AG10803 (cell line): ENCODE measurements around the gene RFX8.

Experiments used
- DNase-seq: peaks from one replicate; pipeline ENCODE4 v3.0.0; 2010; ENCODE audit warnings: low read depth
- H3K4me3 ChIP-seq: 2 replicates; pipeline ENCODE4 v1.5.1; 2011; ENCODE audit warnings: mild to moderate bottlenecking, low read length, control low read depth
- CTCF ChIP-seq: conservative IDR thresholded peaks from 2 replicates; pipeline ENCODE4 v1.5.1; 2011; ENCODE audit warnings: mild to moderate bottlenecking, low read length, control low read depth, inconsistent platforms

Gene RFX8

GRCh38 chr2:101476605-101477208 lies 1.8 kb upstream of the RFX8 start:
- DNase-seq, result peak; percentile 7
- TF ChIP-seq CTCF, result no peak
- H3K4me3 ChIP-seq, result no peak overlapping the region

- peak overlapping the region; percentile 70 for H3K4me3 ChIP-seq
- DNase-seq, result peak; percentile 71
- no peak for TF ChIP-seq CTCF
Measured at GRCh38 chr2:101473911-101474701, 806 bp downstream of the RFX8 start.

- DNase-seq, result peak; percentile 68
- H3K4me3 ChIP-seq, result peak overlapping the region; percentile 70
- no peak for TF ChIP-seq CTCF
Measured at GRCh38 chr2:101473591-101473910, 1.4 kb downstream of the RFX8 start.

- no peak for TF ChIP-seq CTCF
- no peak overlapping the region for H3K4me3 ChIP-seq
- DNase-seq, result no peak
Measured at GRCh38 chr2:101469863-101470262, 5.0 kb downstream of the RFX8 start.

GRCh38 chr2:101467306-101467705 lies 7.6 kb downstream of the RFX8 start:
- DNase-seq, result peak; percentile 60
- no peak for TF ChIP-seq CTCF
- H3K4me3 ChIP-seq, result no peak overlapping the region

GRCh38 chr2:101466426-101466825 lies 8.5 kb downstream of the RFX8 start:
- DNase-seq, result peak; percentile 37
- TF ChIP-seq CTCF, result no peak
- H3K4me3 ChIP-seq, result no peak overlapping the region

- DNase-seq, result peak; percentile 32
- no peak for TF ChIP-seq CTCF
- no peak overlapping the region for H3K4me3 ChIP-seq
Measured at GRCh38 chr2:101464841-101465240, 10.1 kb downstream of the RFX8 start.
